Measurements from ENCODE around the gene RAET1G.

The RAET1G gene

DNA sequence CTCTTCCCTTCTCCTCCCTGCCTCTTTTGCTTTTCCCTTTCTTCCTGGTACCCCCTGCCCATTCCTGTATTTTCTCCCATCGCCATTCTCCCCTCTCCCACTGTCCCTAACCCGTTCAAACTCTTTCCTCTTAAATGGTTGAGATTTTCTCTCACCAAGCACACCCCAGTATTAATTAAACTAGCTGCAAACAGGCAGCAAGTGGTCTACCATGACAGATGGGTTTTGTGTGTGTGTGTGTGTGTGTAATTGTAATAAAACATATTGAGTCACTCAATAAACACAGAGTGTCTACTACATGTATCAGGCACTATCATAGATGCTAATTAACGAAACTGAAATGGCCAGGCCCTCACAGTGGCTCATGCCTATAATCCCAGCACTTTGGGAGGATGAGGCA, 31.7 kb downstream of the RAET1G start:
- no peak for DNase-seq

DNA sequence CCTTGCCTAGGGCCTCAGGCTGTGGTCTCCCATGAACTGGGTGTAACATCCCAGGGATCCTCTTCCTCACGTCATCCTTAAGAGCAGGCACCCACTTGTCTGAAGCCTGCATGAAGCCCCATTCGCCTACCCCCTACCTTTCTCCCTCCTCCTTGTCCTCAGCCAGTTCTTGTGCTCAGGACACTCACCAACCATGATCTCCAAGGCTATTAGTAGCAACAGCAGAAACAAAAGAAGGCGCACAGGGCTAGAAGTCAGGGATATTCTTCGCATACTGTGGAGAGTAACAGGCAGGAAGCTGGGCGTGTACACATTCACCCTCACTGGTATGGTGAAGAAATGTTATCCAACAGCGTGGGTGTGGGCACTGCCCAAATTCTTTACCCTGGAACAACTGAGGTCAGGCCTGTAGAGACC, 32.3 kb downstream of the RAET1G start:
- no peak for DNase-seq

DNA sequence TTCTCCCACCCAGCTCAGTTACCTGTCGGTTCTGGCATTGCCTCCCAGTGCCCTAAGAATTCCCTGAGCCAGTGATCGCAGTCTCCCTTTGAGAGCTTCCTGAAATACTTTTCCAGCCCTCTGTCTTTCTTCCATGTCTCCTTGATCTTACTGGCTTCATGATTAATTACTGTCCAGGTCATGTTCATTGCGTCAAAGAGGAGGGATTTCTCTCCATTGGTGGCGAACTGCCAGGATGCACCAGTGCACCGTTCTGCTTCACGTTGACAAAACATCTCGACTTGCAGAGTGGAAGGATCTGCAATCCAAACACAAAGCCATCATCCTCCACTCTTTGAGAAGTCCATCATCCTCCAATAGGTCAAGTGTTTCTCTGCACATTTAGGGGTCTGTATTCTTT, 33.6 kb downstream of the RAET1G start:
- DNase-seq, result no peak

DNA sequence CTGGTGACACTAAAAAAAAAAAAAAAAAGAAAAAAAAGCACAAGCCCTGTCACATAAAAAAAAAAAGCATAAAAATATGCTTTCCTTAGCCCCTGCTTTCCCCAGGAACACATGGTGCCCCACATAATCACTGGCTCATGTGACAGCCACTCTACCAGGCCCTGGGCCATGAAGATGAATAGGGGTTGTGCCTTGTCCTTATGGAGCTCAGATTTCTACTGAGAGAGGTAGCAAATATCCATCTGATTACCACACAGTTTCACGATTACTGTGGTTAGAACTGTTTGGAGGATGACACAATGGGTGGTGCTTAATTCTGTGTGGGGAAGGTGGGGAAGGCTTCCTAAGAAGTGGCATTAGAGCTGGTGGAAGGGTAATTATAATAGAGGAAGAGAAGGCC, 34.3 kb downstream of the RAET1G start:
- DNase-seq, result no peak

DNA sequence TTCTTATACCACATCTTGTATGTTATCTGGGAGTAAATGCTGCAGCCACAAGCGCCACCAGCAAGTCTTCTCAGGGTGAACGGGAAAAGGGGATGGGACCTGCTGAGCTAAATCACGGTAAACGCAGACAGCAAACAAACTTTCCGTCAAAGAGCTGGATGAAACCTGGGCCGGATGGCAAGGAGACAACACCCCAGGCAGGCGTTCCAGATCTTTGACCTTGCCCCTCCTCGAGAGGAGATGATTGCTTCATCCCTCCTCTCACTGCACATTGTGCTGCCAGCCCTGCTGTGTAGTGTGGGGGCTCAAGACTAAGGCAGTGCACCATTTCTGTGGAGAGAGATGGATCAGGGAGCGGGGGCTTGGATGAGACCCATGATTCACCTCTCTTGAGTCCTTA, 34.8 kb downstream of the RAET1G start:
- no peak for DNase-seq

DNA sequence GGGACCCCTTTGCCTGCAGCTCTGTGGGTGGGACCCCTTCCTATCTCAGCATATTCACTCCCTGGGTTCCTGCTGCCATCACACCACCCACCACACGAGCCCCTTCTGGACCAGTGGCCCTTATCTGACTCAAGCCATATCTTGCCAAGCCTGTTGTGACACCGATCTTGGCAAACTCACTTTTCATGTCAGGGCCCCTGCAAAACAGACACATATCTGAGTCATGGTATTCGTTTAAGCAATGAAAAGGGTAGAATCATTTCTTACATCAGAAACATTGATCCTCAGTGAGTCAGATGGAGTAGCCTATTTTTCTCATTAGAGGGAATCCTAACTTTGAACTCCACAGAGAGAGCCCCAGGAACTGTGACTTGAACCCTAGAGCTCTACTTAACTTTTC, 35.6 kb downstream of the RAET1G start:
- no peak for DNase-seq

DNA sequence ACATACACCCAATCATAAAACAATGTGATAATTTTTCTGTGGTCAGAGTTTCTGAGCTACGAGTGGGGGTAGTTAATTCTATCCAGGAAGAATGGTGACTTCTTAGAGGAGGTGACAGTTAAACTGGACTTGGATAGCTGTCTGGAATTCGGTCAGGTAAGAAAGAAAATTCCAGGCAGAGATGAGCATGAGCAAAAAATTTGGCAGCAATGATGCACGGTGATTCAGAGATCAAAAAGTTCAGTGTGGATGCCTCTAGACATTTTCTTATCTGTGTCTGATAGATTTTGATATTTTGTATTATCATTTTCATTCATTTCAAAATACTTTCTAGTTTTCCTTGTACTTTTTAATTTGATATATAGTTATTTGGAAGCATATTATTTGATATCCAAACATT, 37.0 kb downstream of the RAET1G start:
- no peak for DNase-seq

DNA sequence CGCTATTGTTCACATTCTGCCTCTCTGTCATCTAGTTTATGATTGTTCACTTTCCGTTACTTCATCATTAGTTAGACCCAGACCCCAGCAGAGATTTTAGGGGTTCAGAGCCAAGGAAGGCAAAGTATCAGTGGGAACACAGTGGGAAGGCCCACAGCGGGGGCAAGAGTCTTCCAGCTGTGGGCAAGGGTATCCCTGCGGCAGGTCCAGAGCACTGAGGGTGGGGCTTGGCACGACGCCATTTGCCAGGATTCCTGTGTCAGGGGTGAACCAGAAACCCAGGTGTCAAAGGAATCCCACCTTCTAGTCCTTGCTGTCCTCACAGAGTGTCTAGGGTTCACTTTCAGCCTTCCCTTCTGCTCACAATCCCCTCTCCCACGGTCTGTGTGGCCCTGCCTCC, 38.3 kb downstream of the RAET1G start:
- DNase-seq, result no peak

DNA sequence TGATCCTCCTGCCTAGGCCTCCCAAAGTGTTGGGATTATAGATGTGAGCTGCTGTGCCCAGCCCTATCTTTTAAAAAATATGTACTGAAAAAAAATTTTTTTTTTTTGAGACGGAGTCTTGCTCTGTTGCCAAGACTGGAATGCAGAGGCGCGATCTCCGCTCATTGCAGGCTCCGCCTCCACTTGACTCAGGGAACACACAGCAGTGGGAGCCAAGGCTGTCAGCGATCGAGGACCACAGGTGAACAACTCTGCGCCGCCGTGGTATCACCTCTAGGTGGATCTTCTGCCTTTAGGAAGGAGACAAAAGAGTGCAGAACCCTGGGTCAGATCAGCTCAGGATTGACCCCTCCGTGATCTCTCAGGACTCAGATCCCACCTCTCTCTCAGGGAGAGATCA, 38.7 kb downstream of the RAET1G start:
- no peak for DNase-seq

DNA sequence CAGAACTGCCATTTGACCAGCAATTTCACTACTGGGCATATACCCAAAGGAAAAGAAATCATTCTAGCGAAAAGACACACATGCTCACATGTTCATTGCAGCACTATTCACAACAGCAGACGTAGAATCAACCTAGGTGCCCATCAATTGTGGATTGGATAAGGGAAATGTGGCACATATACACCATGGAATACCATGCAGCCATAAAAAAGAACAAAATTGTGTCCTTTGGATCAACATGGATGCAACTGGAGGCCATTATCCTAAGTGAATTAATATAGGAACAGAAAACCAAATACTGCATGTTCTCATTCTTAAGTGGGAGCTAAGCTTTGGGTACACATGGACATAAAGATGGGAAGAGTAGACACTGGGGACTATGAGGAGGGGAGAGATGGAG, 41.1 kb downstream of the RAET1G start:
- DNase-seq, result no peak

DNA sequence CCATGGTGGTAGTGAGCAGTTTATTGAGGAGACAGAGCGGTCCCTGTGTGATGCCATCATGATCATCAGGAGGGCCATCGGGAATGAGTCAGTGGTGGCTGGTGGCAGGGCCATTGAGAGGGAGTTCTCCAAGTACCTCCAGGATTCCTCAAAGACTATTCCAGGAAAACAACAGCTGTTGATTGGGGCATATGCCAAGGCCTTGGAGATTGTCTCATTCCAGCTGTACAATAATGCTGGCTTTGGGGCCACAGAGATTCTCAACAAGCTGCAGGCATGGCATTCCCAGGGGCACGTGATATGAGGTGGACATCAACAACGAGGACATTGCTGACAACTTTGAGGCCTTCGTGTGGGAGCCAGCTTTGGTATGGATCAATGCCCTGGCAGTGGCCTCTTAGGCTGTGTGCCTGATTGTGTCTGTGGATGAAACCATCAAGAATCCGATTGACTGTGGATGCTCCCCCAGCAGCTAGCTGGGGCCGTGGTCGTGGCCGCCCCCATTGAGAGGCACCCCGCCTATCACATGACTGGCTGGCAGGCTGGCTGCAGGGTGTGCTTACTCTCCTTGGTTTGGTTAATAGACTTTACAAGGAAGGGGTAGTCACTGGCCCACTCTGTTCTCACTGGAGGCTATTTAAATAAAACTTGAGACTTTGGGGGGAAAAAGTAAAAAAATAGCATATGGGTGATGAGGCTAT, 41.7 kb downstream of the RAET1G start:
- no peak for DNase-seq

DNA sequence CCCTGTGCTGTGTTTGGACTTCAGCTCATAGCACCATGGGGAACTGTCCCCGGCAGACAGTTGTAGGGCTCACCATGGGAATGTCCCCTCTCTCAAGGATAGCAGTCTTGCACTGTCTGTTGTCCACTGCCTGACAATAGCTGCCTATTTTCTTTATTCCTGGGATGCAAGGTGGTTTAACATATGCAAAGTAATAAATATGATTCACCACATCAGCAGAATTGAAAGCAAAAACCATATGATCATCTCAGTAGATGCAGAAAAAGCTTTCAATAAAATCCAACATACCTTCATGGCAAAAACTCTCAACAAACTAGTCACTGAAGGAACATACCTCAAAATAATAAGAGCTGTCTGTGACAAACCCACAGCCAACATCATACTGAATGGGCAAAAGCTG, 45.3 kb downstream of the RAET1G start:
- no peak for DNase-seq

DNA sequence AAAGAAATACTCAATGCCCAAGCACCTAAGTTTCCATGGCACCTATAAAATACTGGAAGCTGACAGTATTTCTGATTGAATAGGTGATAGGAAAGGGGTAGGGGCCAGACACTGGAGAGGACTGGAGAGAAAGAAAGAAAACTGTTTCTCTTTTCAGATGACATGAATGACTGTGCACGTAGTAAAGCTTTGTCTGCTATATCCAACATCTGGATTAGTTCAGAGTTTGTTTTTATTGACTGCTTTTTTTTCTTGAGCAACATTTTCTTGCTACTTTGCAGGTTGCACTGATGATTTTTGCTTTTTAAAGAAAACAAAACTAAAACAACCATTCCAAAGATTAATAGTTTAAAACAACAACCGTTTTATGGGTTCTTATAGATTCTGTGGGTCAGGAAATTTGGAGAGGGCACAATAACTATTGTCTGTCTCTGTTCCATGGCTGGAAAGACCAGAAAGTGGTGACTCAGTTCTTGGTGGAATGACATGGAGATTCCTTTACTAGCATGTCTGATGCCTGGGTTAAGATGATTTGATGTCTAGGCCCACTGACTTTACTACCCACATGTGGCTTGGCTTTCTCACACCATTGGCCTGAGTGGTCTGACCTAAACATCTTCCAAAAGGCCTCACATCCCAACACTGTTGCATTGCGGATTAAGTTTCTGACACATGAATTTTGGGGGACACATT, 46.5 kb downstream of the RAET1G start:
- DNase-seq, result no peak

DNA sequence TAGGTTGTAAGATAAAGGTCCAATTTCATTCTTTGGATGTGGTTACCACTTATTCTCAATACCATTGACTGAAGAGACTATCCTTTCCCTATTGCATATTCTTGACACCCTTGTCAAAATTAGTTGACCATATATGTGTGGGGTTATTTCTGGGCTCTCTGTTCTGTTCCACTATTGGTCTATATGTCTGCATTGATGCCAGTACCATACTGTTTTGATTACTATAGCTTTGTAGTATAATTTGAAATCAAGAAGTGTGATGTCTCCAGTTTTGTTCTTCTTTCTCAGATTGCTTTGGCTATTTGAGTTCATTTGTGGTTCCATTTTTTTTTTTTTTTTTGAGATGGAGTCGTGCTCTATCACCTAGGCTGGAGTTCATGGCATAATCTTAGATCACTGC, 50.7 kb downstream of the RAET1G start:
- no peak for DNase-seq

DNA sequence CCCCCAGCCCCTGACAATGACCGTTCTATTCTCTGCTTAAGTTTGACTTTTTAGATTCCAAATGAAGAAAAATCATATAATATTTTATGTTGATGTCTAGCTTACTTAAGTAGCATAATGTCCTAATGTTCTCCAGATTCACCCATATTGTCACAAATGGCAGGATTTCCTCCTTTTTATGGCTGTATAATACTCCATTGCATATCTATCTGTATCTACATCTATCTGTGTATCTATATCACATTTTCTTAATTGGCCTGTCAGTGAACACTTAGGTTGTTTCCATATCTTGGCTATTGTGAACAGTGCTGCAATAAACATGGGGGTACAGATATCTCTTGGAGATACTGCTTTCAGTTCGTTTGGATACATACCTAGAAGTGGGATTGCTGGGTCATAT, 51.7 kb downstream of the RAET1G start:
- no peak for DNase-seq

DNA sequence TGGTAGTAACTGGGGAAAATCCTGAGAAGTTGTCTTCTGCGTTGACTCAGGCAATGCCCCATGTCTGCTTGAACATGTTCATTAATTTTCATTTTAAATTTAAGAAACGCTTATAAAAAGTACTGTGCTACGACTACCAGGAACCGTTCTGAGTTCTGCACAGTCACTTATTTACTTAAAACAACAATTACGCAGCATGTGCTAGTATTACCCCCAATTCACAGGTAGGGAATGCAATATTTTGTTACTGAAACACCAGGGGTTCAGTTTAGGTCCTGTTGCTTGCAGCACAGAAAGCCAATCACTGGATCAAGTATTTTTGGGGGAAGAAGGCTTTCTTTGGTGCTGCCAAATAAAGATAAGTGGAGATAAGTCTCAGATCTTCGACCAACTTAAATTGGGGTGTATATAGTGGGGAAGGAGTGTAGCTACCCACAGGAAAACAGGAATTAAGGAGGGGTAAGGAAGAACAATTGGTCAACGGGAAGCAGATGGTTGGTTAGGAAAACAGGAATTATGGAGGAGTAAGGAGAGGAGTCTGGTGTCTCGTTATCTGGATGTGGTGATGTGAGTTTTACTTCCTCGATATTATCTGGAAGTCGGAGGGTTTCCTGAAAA, 53.5 kb downstream of the RAET1G start:
- no peak for DNase-seq

DNA sequence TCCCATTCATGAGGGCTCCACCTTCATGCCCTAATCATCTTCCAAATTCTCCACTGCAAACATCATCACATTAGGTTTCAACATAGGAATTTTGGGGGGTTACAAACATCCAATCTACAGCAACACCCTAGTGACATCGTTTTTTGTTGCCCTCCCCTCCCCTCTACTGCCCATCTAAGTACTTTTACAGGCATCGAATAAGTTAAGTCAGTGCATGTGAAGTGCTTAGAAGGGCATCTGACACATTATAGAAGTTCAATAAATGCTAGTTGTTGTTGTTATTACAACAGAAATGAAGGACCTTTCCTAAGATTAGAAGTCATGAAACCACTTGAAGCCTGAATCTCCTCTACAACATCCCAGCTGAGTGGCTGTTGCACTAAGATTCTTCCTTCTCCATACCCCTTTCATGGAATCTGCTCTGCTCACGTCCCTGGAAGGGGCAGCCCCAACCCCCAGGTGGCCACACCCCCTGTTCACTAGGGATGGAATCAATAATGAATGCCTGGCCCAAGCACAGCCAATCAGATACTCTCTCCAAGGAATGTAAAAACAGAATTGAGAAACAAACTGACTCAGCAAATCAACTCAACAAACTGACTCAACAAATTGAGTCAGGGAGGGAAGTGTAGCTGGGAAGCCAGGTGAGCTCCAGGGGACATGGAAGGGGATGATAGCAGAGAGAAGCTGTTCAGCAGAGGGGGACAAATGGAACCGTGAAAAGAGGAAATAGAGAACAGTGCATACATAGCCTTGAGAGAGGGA, 54.9 kb downstream of the RAET1G start:
- DNase-seq, result no peak

Measured in AML-193 (cell line).